Parathyroid adenoma (tissue), 2 donors: ENCODE measurements around the gene CXCL9.

Experiments used
- H2AFZ ChIP-seq: fragments of 300-600 bp; sonication (generic); one replicate; pipeline ENCODE4 v1.7.0; 2017; ENCODE audit warnings: antibody characterized with exemption, mild to moderate bottlenecking
- H3K27ac ChIP-seq: fragments of 300-600 bp; sonication (generic); one replicate; pipeline ENCODE4 v1.7.0; 2017
- H3K27me3 ChIP-seq: fragments of 300-600 bp; sonication (generic); one replicate; pipeline ENCODE4 v1.7.0; 2017; ENCODE audit warnings: low read length; ENCODE audit not compliant: control insufficient read depth, insufficient read depth
- H3K36me3 ChIP-seq: fragments of 300-600 bp; sonication (generic); one replicate; pipeline ENCODE4 v1.7.0; 2017; ENCODE audit warnings: low read length; ENCODE audit not compliant: control insufficient read depth, insufficient read depth
- H3K4me1 ChIP-seq: fragments of 300-600 bp; sonication (generic); one replicate; pipeline ENCODE4 v1.7.0; 2017; ENCODE audit warnings: control low read depth
- H3K4me2 ChIP-seq: fragments of 300-600 bp; sonication (generic); one replicate; pipeline ENCODE4 v1.7.0; 2017; ENCODE audit warnings: low read length
- H3K4me3 ChIP-seq: fragments of 300-600 bp; sonication (generic); one replicate; pipeline ENCODE4 v1.7.0; 2017; ENCODE audit warnings: low read depth, low read length
- H3K79me2 ChIP-seq: fragments of 300-600 bp; sonication (generic); one replicate; pipeline ENCODE4 v1.7.0; 2017; ENCODE audit warnings: control low read depth
- H3K9ac ChIP-seq: fragments of 300-600 bp; sonication (generic); one replicate; pipeline ENCODE4 v1.7.0; 2017; ENCODE audit warnings: mild to moderate bottlenecking
- H3K9me3 ChIP-seq: fragments of 300-600 bp; sonication (generic); one replicate; pipeline ENCODE4 v1.7.0; 2017; ENCODE audit warnings: low read length; ENCODE audit not compliant: control insufficient read depth
- TF ChIP-seq, protein P1 (sequence below): fragments of 300-600 bp; sonication (generic); IDR thresholded peaks from one replicate; pipeline ENCODE4 v1.7.0; 2017; ENCODE audit warnings: antibody characterized with exemption, mild to moderate bottlenecking
- donor health status: primary hyperparathyroidism.

The CXCL9 gene

DNA sequence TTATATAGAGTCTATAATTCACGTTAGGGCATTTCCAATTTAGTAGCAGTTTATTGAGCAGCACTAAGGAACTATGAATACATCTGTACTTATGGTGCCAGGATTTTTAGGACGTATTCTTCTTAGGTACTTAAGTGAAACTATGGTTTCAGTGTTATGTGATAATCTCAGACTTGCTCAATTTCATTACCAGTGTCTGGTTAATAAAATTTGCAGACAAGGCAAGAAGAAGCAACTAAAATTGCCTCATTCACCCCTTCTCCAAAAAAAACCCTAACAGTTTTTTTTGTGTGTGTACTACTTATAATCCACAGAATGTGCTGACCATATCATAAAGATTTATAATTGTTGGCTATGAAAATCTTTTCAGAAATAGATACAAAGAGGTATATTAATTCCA is 22.0 kb upstream of the CXCL9 start:
- H3K4me3 ChIP-seq: no peak overlapping the region
- no peaks in the 10 kb centered on the region for H3K36me3 ChIP-seq
- no peaks in the 10 kb centered on the region for H3K9me3 ChIP-seq
- H3K79me2 ChIP-seq: no peaks in the 10 kb centered on the region
- no peak overlapping the region for H3K4me2 ChIP-seq
- TF ChIP-seq, protein P1, sequence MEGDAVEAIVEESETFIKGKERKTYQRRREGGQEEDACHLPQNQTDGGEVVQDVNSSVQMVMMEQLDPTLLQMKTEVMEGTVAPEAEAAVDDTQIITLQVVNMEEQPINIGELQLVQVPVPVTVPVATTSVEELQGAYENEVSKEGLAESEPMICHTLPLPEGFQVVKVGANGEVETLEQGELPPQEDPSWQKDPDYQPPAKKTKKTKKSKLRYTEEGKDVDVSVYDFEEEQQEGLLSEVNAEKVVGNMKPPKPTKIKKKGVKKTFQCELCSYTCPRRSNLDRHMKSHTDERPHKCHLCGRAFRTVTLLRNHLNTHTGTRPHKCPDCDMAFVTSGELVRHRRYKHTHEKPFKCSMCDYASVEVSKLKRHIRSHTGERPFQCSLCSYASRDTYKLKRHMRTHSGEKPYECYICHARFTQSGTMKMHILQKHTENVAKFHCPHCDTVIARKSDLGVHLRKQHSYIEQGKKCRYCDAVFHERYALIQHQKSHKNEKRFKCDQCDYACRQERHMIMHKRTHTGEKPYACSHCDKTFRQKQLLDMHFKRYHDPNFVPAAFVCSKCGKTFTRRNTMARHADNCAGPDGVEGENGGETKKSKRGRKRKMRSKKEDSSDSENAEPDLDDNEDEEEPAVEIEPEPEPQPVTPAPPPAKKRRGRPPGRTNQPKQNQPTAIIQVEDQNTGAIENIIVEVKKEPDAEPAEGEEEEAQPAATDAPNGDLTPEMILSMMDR: no peak
- no peak overlapping the region for H2AFZ ChIP-seq
- H3K27ac ChIP-seq: no peak overlapping the region
- H3K27me3 ChIP-seq: no peaks in the 10 kb centered on the region
- no peak overlapping the region for H3K9ac ChIP-seq
- no peaks in the 10 kb centered on the region for H3K4me1 ChIP-seq

DNA sequence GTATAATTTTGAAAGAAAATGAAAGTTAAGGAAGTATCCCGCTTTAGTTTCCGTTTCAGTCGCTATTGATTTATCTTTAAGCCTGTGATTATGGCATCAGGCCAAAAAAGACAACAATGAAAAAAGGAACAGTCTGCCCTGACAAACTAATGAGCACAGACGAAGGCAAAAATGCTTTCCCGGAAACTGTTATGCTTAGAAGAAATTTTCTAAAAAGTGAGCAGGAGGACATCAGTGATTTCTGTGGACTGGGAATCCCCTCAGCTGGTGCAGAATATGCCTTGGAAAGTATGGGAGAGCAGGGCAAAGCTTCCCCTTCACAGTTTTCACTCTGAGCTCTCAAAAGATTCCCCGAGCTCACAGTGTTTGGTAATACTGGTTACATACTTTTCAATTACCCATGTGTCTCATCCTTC is 21.0 kb upstream of the CXCL9 start:
- no peak overlapping the region for H3K9ac ChIP-seq
- no peaks in the 10 kb centered on the region for H3K9me3 ChIP-seq
- no peaks in the 10 kb centered on the region for H3K79me2 ChIP-seq
- no peak overlapping the region for H3K27ac ChIP-seq
- H3K4me2 ChIP-seq: peak overlapping the region; percentile 2
- H2AFZ ChIP-seq: no peak overlapping the region
- TF ChIP-seq, protein P1: no peak
- no peaks in the 10 kb centered on the region for H3K4me1 ChIP-seq
- H3K36me3 ChIP-seq: no peaks in the 10 kb centered on the region
- no peak overlapping the region for H3K4me3 ChIP-seq
- no peaks in the 10 kb centered on the region for H3K27me3 ChIP-seq

DNA sequence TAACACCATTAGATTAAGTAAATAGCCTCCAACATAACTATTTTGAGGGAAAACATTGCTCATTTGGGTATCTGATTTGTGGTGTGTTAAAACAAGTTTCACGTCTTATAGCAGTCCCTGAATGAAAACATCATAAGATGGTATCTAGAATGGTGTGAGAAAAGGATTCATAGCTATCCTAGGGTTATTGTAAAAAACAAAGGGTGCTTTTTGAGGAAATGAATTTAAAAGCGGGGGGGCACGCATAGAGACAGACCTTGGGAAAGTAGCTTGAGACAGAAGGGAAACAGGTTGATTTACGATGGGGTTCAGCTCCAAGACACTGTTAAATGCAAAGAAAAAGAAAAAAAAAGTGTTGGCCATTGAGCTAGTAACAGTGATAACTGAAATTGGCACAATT is 16.8 kb upstream of the CXCL9 start:
- H3K4me2 ChIP-seq: no peak overlapping the region
- TF ChIP-seq, protein P1: no peak

DNA sequence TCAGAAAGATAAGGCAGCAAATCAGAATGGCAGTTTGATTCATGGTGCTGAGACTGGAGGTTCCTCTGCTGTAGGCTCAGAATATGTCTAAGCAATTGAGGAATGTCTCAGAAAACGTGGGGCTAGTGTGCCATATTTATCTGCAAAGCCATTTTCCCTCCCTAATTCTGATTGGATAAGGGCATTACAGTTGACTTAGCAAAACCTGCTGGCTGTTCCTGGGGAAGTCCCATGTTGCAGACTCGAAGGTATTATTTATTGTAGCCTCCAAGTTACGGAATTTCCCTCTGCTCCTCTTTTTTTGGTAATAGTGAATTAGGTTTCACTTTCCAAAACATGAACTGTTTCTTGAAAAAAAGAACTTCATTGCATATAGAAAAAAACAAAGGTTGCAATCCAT is 16.1 kb upstream of the CXCL9 start, which contains the start of gene CXCL10:
CXCL10 (minus strand) TSS at position 109 of the 400 bp plus-strand sequence; CDS start at position 43, 66 bp downstream.
- peak within 1 kb of the TSS; percentile 11 for H3K4me3 ChIP-seq
- H3K9me3 ChIP-seq: no peaks in the 10 kb centered on the region
- TF ChIP-seq, protein P1: no peak
- H3K36me3 ChIP-seq: no peaks in the 10 kb centered on the region
- H3K27ac ChIP-seq: no peak within 1 kb of the TSS
- peaks cover 5% of the 10 kb centered on the region for H3K4me1 ChIP-seq
- no peak within 1 kb of the TSS for H2AFZ ChIP-seq
- H3K9ac ChIP-seq: no peak within 1 kb of the TSS
- H3K27me3 ChIP-seq: no peaks in the 10 kb centered on the region
- H3K4me2 ChIP-seq: peak within 1 kb of the TSS; percentile 31
- no peaks in the 10 kb centered on the region for H3K79me2 ChIP-seq

More for the DNA sequence above, 16.8 kb upstream of the CXCL9 start:
- H3K27me3 ChIP-seq: no peaks in the 10 kb centered on the region
- no peak overlapping the region for H2AFZ ChIP-seq
- no peak overlapping the region for H3K4me3 ChIP-seq
- peaks cover 5% of the 10 kb centered on the region for H3K4me1 ChIP-seq
- no peaks in the 10 kb centered on the region for H3K79me2 ChIP-seq
- no peaks in the 10 kb centered on the region for H3K9me3 ChIP-seq
- no peak overlapping the region for H3K9ac ChIP-seq
- no peak overlapping the region for H3K27ac ChIP-seq
- no peaks in the 10 kb centered on the region for H3K36me3 ChIP-seq

DNA sequence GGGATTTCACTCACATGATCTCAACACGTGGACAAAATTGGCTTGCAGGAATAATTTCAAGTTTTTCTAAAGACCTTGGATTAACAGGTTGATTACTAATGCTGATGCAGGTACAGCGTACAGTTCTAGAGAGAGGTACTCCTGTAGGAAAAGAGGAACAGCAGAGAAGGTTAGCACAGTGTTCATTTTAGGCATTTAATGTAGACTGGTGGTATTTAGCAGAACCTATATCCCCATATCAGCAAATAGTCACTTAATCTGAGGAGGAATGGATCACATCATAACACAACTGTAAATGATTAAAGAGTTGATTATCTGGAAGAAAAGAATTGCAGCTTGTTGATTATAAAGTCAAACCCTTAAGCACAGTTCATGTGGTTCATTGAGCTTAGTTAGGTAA is 15.4 kb upstream of the CXCL9 start:
- H3K9ac ChIP-seq: no peak overlapping the region
- peaks cover 5% of the 10 kb centered on the region for H3K4me1 ChIP-seq
- H3K4me3 ChIP-seq: peak overlapping the region; percentile 11
- H3K4me2 ChIP-seq: no peak overlapping the region
- no peaks in the 10 kb centered on the region for H3K79me2 ChIP-seq
- no peak overlapping the region for H2AFZ ChIP-seq
- no peaks in the 10 kb centered on the region for H3K9me3 ChIP-seq
- H3K27me3 ChIP-seq: no peaks in the 10 kb centered on the region
- no peaks in the 10 kb centered on the region for H3K36me3 ChIP-seq
- no peak overlapping the region for H3K27ac ChIP-seq
- TF ChIP-seq, protein P1: no peak
